ENCODE measurements around the gene MBNL1. TPM values are rescaled to one million over a fixed set of nuclear protein-coding genes. Genes with fewer than 3 reads are reported as not detected.

MBNL1 gene
- total RNA-seq, 1 experiment from 2014 or later = 265 TPM

GRCh38 chr3:152403632-152404066 lies 134.9 kb downstream of the MBNL1 start:
- H3K4me3 ChIP-seq (ENCODE audit: low read length) = no peak overlapping the region
- 0 out of 2 replicates have a peak, but pooled peaks cover 9% of the 10 kb centered on the region for H3K36me3 ChIP-seq (ENCODE audit: insufficient read depth, low read length)
- peaks cover 69% of the 10 kb centered on the region for H3K4me1 ChIP-seq (ENCODE audit: low read length)
- no peaks in the 10 kb centered on the region for H3K9me2 ChIP-seq (replicated peaks; ENCODE audit: insufficient read depth, low read length)
- DNase-seq = no peak
- H3K79me2 ChIP-seq (ENCODE audit: low read length) = peaks cover 99% of the 10 kb centered on the region
- no peak overlapping the region for H3K4me2 ChIP-seq (ENCODE audit: low read depth, low read length, poor library complexity, severe bottlenecking)
- H3K9ac ChIP-seq (ENCODE audit: low read length) = no peak overlapping the region
- H3K27ac ChIP-seq (ENCODE audit: low read length) = 0 out of 2 replicates have a peak overlapping the region, but pooled peaks have one; percentile 9
- H3K27me3 ChIP-seq (ENCODE audit: low read length) = no peaks in the 10 kb centered on the region
- no peak overlapping the region for H2AFZ ChIP-seq (ENCODE audit: low read length)
- no peaks in the 10 kb centered on the region for H4K20me1 ChIP-seq (ENCODE audit: insufficient read depth, low read depth, low read length)
- no peaks in the 10 kb centered on the region for H3K9me3 ChIP-seq (ENCODE audit: low read length)

DNA sequence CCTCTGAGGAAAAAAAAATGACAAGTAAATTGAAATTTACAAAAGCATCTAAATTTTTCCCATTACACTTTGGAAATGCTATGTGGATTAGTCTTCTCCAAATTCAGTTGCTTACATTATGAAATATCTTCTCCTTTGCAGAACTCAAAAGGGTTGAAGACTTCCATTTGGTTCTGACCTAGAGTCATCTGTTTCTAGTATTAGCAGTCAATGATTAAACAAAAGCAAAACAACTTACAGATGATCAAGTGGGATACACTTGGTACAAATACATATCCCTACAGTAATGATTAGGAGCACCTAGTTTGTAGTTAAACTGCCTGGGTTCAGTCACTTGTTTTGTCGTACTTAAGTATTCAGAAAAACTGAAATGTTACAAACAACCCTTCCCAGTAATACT lies 136.2 kb downstream of the MBNL1 start:
- H3K9me2 ChIP-seq (replicated peaks; ENCODE audit: insufficient read depth, low read length) = no peaks in the 10 kb centered on the region
- no peaks in the 10 kb centered on the region for H4K20me1 ChIP-seq (ENCODE audit: insufficient read depth, low read depth, low read length)
- H3K4me2 ChIP-seq (ENCODE audit: low read depth, low read length, poor library complexity, severe bottlenecking) = peak overlapping the region; percentile 4
- no peaks in the 10 kb centered on the region for H3K27me3 ChIP-seq (ENCODE audit: low read length)
- H3K9me3 ChIP-seq (ENCODE audit: low read length) = no peaks in the 10 kb centered on the region
- peaks cover 98% of the 10 kb centered on the region for H3K79me2 ChIP-seq (ENCODE audit: low read length)
- peaks cover 66% of the 10 kb centered on the region for H3K4me1 ChIP-seq (ENCODE audit: low read length)
- no peak overlapping the region for H2AFZ ChIP-seq (ENCODE audit: low read length)
- no peak for DNase-seq
- no peak overlapping the region for H3K9ac ChIP-seq (ENCODE audit: low read length)
- no peak overlapping the region for H3K4me3 ChIP-seq (ENCODE audit: low read length)
- H3K36me3 ChIP-seq (ENCODE audit: insufficient read depth, low read length) = 0 out of 2 replicates have a peak, but pooled peaks cover 6% of the 10 kb centered on the region
- no peak overlapping the region for H3K27ac ChIP-seq (ENCODE audit: low read length)

DNA sequence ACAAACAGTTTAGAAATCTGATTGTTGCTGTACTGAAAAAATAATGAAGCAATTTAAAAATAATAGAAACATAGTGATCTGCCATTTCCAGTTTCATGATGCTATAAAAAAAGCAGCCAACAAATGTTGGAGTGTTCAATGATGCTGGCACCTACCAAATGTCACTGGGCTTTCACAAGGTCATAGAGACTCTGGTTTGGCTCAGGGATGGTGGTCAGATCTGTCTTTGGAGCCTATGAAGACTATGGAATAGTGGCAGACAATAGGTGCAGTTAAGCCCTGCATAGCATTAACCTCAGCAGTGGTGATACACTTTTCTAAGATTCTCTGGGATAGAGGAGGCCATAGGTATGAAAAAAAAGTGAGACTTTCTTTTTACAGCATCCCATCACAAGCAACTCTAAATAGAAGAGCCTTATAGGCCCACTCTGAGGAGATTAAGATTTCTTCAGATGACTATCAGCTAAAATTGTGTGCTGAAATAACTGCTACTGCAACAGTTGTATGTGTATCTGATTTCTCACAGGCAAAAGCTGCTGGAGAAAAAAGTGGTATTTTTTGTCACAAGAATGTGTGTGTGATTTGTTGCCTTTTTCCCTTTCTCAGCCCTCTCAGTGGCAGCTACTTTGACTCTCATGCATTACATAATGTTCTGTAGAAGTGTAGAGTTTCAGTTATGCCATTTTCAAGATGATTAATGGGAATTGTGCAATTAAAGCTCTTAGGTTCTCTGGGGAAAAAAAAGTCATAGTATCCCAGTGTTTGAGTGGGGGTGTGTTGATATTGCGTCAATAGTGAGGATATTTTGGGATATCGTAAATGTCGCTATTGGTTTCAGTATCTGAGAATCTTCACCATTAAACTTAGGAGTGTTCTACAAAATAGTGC lies 137.4 kb downstream of the MBNL1 start:
- no peak overlapping the region for H3K27ac ChIP-seq (ENCODE audit: low read length)

DNA sequence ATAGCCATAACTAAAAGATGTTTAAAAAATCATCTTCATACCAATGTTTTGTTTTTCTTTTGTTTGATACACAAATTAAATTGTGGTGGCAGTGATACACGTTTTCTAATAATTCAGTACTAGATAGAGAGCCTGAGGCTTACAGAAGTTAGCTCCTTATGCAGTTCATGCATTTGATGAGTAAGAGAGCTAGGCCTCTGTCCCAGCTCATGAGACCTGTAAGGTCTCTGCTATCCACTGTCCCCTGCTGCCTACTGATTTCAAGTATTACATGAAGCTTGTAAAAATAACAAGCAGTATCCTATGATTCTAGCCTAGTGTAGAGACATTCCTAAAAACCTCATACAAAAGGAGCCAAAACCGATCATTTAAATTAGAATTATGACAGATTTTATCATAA lies 144.5 kb downstream of the MBNL1 start:
- H4K20me1 ChIP-seq (ENCODE audit: insufficient read depth, low read depth, low read length) = no peaks in the 10 kb centered on the region
- no peak overlapping the region for H3K27ac ChIP-seq (ENCODE audit: low read length)
- no peaks in the 10 kb centered on the region for H3K9me3 ChIP-seq (ENCODE audit: low read length)
- no peak overlapping the region for H2AFZ ChIP-seq (ENCODE audit: low read length)
- H3K27me3 ChIP-seq (ENCODE audit: low read length) = no peaks in the 10 kb centered on the region
- peaks cover 44% of the 10 kb centered on the region for H3K36me3 ChIP-seq (ENCODE audit: insufficient read depth, low read length)
- no peak overlapping the region for H3K4me2 ChIP-seq (ENCODE audit: low read depth, low read length, poor library complexity, severe bottlenecking)
- peaks cover 14% of the 10 kb centered on the region for H3K4me1 ChIP-seq (ENCODE audit: low read length)
- no peaks in the 10 kb centered on the region for H3K9me2 ChIP-seq (replicated peaks; ENCODE audit: insufficient read depth, low read length)
- no peak overlapping the region for H3K9ac ChIP-seq (ENCODE audit: low read length)
- no peak for DNase-seq
- H3K79me2 ChIP-seq (ENCODE audit: low read length) = peaks cover 99% of the 10 kb centered on the region
- H3K4me3 ChIP-seq (ENCODE audit: low read length) = no peak overlapping the region

More for the DNA sequence above, 137.4 kb downstream of the MBNL1 start:
- Histone ChIP-seq H4K20me1 (ENCODE audit: insufficient read depth, low read depth, low read length) (no peaks in the 10 kb centered on the region), H3K9me2 (replicated peaks; ENCODE audit: insufficient read depth, low read length) (no peaks in the 10 kb centered on the region), H3K36me3 (ENCODE audit: insufficient read depth, low read length) (0 out of 2 replicates have a peak, but pooled peaks cover 4% of the 10 kb centered on the region), H3K4me1 (ENCODE audit: low read length) (peaks cover 54% of the 10 kb centered on the region), H3K4me2 (ENCODE audit: low read depth, low read length, poor library complexity, severe bottlenecking) (no peak overlapping the region), H3K4me3 (ENCODE audit: low read length) (no peak overlapping the region), H3K9me3 (ENCODE audit: low read length) (no peaks in the 10 kb centered on the region), H3K27me3 (ENCODE audit: low read length) (no peaks in the 10 kb centered on the region), H3K79me2 (ENCODE audit: low read length) (peaks cover 98% of the 10 kb centered on the region), H2AFZ (ENCODE audit: low read length) (no peak overlapping the region), H3K9ac (ENCODE audit: low read length) (no peak overlapping the region)
- no peak for DNase-seq

GRCh38 chr3:152416808-152417580 lies 148.3 kb downstream of the MBNL1 start:
- no peak overlapping the region for H3K4me3 ChIP-seq (ENCODE audit: low read length)
- no peaks in the 10 kb centered on the region for H4K20me1 ChIP-seq (ENCODE audit: insufficient read depth, low read depth, low read length)
- H3K4me2 ChIP-seq (ENCODE audit: low read depth, low read length, poor library complexity, severe bottlenecking) = no peak overlapping the region
- H3K27ac ChIP-seq (ENCODE audit: low read length) = no peak overlapping the region
- peaks cover 74% of the 10 kb centered on the region for H3K79me2 ChIP-seq (ENCODE audit: low read length)
- H3K4me1 ChIP-seq (ENCODE audit: low read length) = no peaks in the 10 kb centered on the region
- DNase-seq = no peak
- H3K36me3 ChIP-seq (ENCODE audit: insufficient read depth, low read length) = peaks cover 54% of the 10 kb centered on the region
- H3K9ac ChIP-seq (ENCODE audit: low read length) = no peak overlapping the region
- no peaks in the 10 kb centered on the region for H3K9me2 ChIP-seq (replicated peaks; ENCODE audit: insufficient read depth, low read length)
- H3K9me3 ChIP-seq (ENCODE audit: low read length) = no peaks in the 10 kb centered on the region
- no peak overlapping the region for H2AFZ ChIP-seq (ENCODE audit: low read length)
- no peaks in the 10 kb centered on the region for H3K27me3 ChIP-seq (ENCODE audit: low read length)

GRCh38 chr3:152419748-152420147 lies 151.0 kb downstream of the MBNL1 start:
- no peak overlapping the region for H3K9ac ChIP-seq (ENCODE audit: low read length)
- H3K27me3 ChIP-seq (ENCODE audit: low read length) = no peaks in the 10 kb centered on the region
- H3K9me2 ChIP-seq (replicated peaks; ENCODE audit: insufficient read depth, low read length) = no peaks in the 10 kb centered on the region
- no peak for DNase-seq
- no peak overlapping the region for H3K27ac ChIP-seq (ENCODE audit: low read length)
- no peak overlapping the region for H3K4me3 ChIP-seq (ENCODE audit: low read length)
- H3K4me1 ChIP-seq (ENCODE audit: low read length) = no peaks in the 10 kb centered on the region
- peaks cover 41% of the 10 kb centered on the region for H3K36me3 ChIP-seq (ENCODE audit: insufficient read depth, low read length)
- H3K79me2 ChIP-seq (ENCODE audit: low read length) = peaks cover 56% of the 10 kb centered on the region
- no peak overlapping the region for H2AFZ ChIP-seq (ENCODE audit: low read length)
- H4K20me1 ChIP-seq (ENCODE audit: insufficient read depth, low read depth, low read length) = no peaks in the 10 kb centered on the region
- H3K9me3 ChIP-seq (ENCODE audit: low read length) = no peaks in the 10 kb centered on the region
- H3K4me2 ChIP-seq (ENCODE audit: low read depth, low read length, poor library complexity, severe bottlenecking) = no peak overlapping the region

- peaks cover 27% of the 10 kb centered on the region for H3K36me3 ChIP-seq (ENCODE audit: insufficient read depth, low read length)
- no peak overlapping the region for H3K4me3 ChIP-seq (ENCODE audit: low read length)
- DNase-seq = no peak
- peaks cover 51% of the 10 kb centered on the region for H3K79me2 ChIP-seq (ENCODE audit: low read length)
- H3K27ac ChIP-seq (ENCODE audit: low read length) = no peak overlapping the region
- no peaks in the 10 kb centered on the region for H3K9me3 ChIP-seq (ENCODE audit: low read length)
- no peaks in the 10 kb centered on the region for H3K9me2 ChIP-seq (replicated peaks; ENCODE audit: insufficient read depth, low read length)
- H3K27me3 ChIP-seq (ENCODE audit: low read length) = no peaks in the 10 kb centered on the region
- no peak overlapping the region for H3K4me2 ChIP-seq (ENCODE audit: low read depth, low read length, poor library complexity, severe bottlenecking)
- H3K4me1 ChIP-seq (ENCODE audit: low read length) = no peaks in the 10 kb centered on the region
- H2AFZ ChIP-seq (ENCODE audit: low read length) = no peak overlapping the region
- H3K9ac ChIP-seq (ENCODE audit: low read length) = no peak overlapping the region
- no peaks in the 10 kb centered on the region for H4K20me1 ChIP-seq (ENCODE audit: insufficient read depth, low read depth, low read length)
Observed at GRCh38 chr3:152421162-152421561, 152.4 kb downstream of the MBNL1 start.

DNA sequence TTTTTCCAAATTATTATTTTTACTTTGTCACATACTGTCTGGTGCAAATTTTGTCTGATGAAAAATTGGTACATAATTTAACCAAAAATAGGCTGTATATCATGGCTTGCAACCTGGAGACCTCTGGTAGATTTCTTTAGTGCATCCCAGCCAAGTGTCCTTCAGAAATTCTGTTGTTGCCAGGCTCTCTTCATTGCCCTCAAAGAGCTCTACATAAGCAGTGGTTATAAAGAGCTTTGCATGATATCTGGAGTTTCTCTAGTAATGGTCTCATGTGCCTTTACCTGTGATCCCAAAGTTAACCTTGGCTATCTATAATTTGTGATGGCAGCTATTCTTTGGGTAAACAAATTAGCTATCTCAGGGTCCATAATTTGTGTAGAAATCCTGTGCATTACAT lies 157.7 kb downstream of the MBNL1 start:
- Histone ChIP-seq H3K4me1 (ENCODE audit: low read length) (no peaks in the 10 kb centered on the region), H3K27me3 (ENCODE audit: low read length) (no peaks in the 10 kb centered on the region), H3K4me3 (ENCODE audit: low read length) (no peak overlapping the region), H2AFZ (ENCODE audit: low read length) (no peak overlapping the region), H3K27ac (ENCODE audit: low read length) (no peak overlapping the region), H3K9me2 (replicated peaks; ENCODE audit: insufficient read depth, low read length) (no peaks in the 10 kb centered on the region), H4K20me1 (ENCODE audit: insufficient read depth, low read depth, low read length) (no peaks in the 10 kb centered on the region), H3K79me2 (ENCODE audit: low read length) (peaks cover 68% of the 10 kb centered on the region), H3K9me3 (ENCODE audit: low read length) (no peaks in the 10 kb centered on the region), H3K9ac (ENCODE audit: low read length) (no peak overlapping the region), H3K36me3 (ENCODE audit: insufficient read depth, low read length) (peaks cover 6% of the 10 kb centered on the region; the same call in 1 of the 2 replicates), H3K4me2 (ENCODE audit: low read depth, low read length, poor library complexity, severe bottlenecking) (no peak overlapping the region)
- DNase-seq = no peak

Measured in Karpas-422 (cell line).